ENCODE results near the gene NR1H2. TPM values are rescaled to one million over a fixed set of nuclear protein-coding genes. Genes with fewer than 3 reads are reported as not detected.

NR1H2 gene
- total RNA-seq, 1 experiment from 2014 or later: 40.3 TPM

- Histone ChIP-seq H3K9ac (ENCODE audit: low read length) (no peak overlapping the region), H2AFZ (ENCODE audit: low read depth, low read length, poor library complexity, severe bottlenecking) (no peak overlapping the region), H3K27me3 (ENCODE audit: insufficient read depth, low read length) (no peaks in the 10 kb centered on the region), H4K20me1 (ENCODE audit: insufficient read depth) (no peaks in the 10 kb centered on the region), H3K27ac (ENCODE audit: low read depth, low read length) (no peak overlapping the region), H3K9me2 (ENCODE audit: insufficient read depth) (no peaks in the 10 kb centered on the region), H3K4me1 (ENCODE audit: control insufficient read depth in 1 of 2, insufficient read depth in 2 of 2, low read length in 2 of 2) (no peaks in the 10 kb centered on the region), H3K4me2 (ENCODE audit: low read length) (no peak overlapping the region), H3K79me2 (ENCODE audit: insufficient read depth, low read length) (peaks cover 19% of the 10 kb centered on the region), H3K9me3 (ENCODE audit: control insufficient read depth in 1 of 2, insufficient read depth in 1 of 2, low read depth in 1 of 2, low read length in 2 of 2) (no peaks in the 10 kb centered on the region), H3K4me3 (replicated peaks in 1 of 2; ENCODE audit: low read depth in 1 of 2, low read length in 2 of 2) (no peak overlapping the region), H3K36me3 (ENCODE audit: control insufficient read depth in 1 of 2, insufficient read depth in 2 of 2, low read length in 2 of 2) (peaks cover 7 to 37% of the 10 kb centered on the region in 2 experiments; a peak in 3 of 4 replicates)
- CTCF ChIA-PET: no interaction called here
- POLR2A ChIA-PET: no interaction called here
- BruUV-seq (replicated peaks): no TSS peak
- ATAC-seq (no peak), DNase-seq (ENCODE audit: low read depth, low spot score) (no peak)
- intact Hi-C loops (cut with micrococcal nuclease): no loop called here
- TF ChIP-seq ZBTB33 (IDR thresholded peaks at IDR 0.05; ENCODE audit: extremely low read depth, insufficient replicate concordance, low read length) (no peak), RAD21 (IDR thresholded peaks at IDR 0.05; ENCODE audit: low read depth) (no peak), SRF (IDR thresholded peaks at IDR 0.05; ENCODE audit: low read depth) (no peak), POLR2A (IDR thresholded peaks at IDR 0.05; ENCODE audit: borderline replicate concordance, extremely low read depth, insufficient read depth, insufficient read length) (no peak), SIN3A (IDR thresholded peaks at IDR 0.05; ENCODE audit: low read depth) (no peak), EZH2phosphoT487 (IDR thresholded peaks at IDR 0.05; ENCODE audit: borderline replicate concordance) (no peak), MAX (IDR thresholded peaks at IDR 0.05) (no peak), CTCF (IDR thresholded peaks at IDR 0.05 in 2 of 3, conservative IDR thresholded peaks at IDR 0.05 in 1 of 3; ENCODE audit: borderline replicate concordance in 1 of 3, insufficient read depth in 1 of 3, low read depth in 2 of 3, low read length in 2 of 3) (no peak), ZNF274 (IDR thresholded peaks at IDR 0.05; ENCODE audit: low read depth, low read length) (no peak), ELF1 (IDR thresholded peaks at IDR 0.05; ENCODE audit: borderline replicate concordance, low read depth) (no peak), CBX3 (IDR thresholded peaks at IDR 0.05; ENCODE audit: low read depth) (no peak), YY1 (IDR thresholded peaks at IDR 0.05; ENCODE audit: extremely low read depth, insufficient replicate concordance, low read depth, low read length) (no peak), FOSL1 (IDR thresholded peaks at IDR 0.05; ENCODE audit: low read depth) (no peak), ATF3 (IDR thresholded peaks at IDR 0.05) (no peak), POLR2AphosphoS5 (IDR thresholded peaks at IDR 0.05; ENCODE audit: low read depth, low read length) (no peak)
- RAD21 ChIA-PET (ENCODE audit: low non-redundant PET in 1 of 2, low total read pairs in 2 of 2, uncharacterized antibody in 2 of 2, unreplicated experiment in 2 of 2): no interaction called here
These were observed 26.5 kb downstream of the NR1H2 start for GRCh38 chr19:50402544-50403301.
